Erythroblast (primary cell): ENCODE data around the gene DPRX.

Experiments
- GATA1 ChIP-seq: IDR thresholded peaks from 2 replicates; pipeline ENCODE4 v1.6.1; 2011; ENCODE audit warnings: low read depth, mild to moderate bottlenecking, control low read depth, low read length, moderate library complexity
- POLR2A ChIP-seq: IDR thresholded peaks from 2 replicates; pipeline ENCODE4 v1.6.1; 2011; ENCODE audit warnings: mild to moderate bottlenecking, low read length

DNA sequence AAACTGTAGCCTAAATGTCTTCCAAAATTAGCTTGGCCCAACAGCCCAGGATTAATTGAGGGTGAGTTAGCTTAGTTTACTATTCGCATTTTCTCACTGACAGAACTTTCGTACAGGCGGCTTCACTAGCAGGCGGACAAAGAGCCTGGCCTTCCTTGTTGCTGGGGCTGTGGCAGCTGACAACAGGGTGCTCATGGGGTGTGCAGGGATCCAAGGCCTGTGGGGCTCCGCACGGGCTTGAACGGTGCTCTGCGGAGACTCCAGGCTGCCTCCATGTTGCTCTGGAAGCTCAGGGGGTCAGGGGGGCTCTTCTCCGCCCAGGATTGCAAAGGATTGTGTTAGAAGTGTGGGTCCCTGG lies 36.3 kb upstream of the DPRX start:
- TF ChIP-seq POLR2A (no peak), GATA1 (no peak)
